H9 (cell line): ENCODE data around the gene PTTG1IP. TPM values are rescaled to one million over a fixed set of nuclear protein-coding genes. Genes with fewer than 3 reads are reported as not detected.

Experiments
- DNase-seq: peaks from one replicate; pipeline ENCODE4 v3.0.0-alpha.2; 2017
- H2AFZ ChIP-seq: one replicate; pipeline ENCODE4 v1.6.1; 2013; ENCODE audit warnings: mild to moderate bottlenecking, low read length, control low read depth, moderate library complexity
- H2AK5ac ChIP-seq: 2 replicates; pipeline ENCODE4 v1.6.1; 2013; ENCODE audit warnings: low read length, control low read depth, mixed read lengths; ENCODE audit not compliant: insufficient read length
- H2BK120ac ChIP-seq: one replicate; pipeline ENCODE4 v1.6.1; 2013; ENCODE audit warnings: low read depth, mild to moderate bottlenecking, low read length, control low read depth, inconsistent platforms; ENCODE audit not compliant: poor library complexity, severe bottlenecking
- H2BK12ac ChIP-seq: 2 replicates; pipeline ENCODE4 v1.6.1; 2013; ENCODE audit warnings: low read length, control low read depth, mixed read lengths, low read depth; ENCODE audit not compliant: insufficient read length
- H2BK15ac ChIP-seq: 2 replicates; pipeline ENCODE4 v1.6.1; 2013; ENCODE audit warnings: low read depth, low read length, control low read depth
- H2BK20ac ChIP-seq: one replicate; pipeline ENCODE4 v1.6.1; 2013; ENCODE audit warnings: low read depth, mild to moderate bottlenecking, low read length, control low read depth, inconsistent platforms; ENCODE audit not compliant: poor library complexity, severe bottlenecking
- H2BK5ac ChIP-seq: 2 replicates; pipeline ENCODE4 v1.6.1; 2013; ENCODE audit warnings: low read length, control low read depth, mixed read lengths; ENCODE audit not compliant: insufficient read length
- H3K14ac ChIP-seq: 2 replicates; pipeline ENCODE4 v1.6.1; 2013; ENCODE audit warnings: low read length, control low read depth; ENCODE audit not compliant: insufficient read depth
- H3K18ac ChIP-seq: 2 replicates; pipeline ENCODE4 v1.6.1; 2013; ENCODE audit warnings: low read depth, mild to moderate bottlenecking, mixed read lengths, low read length, control low read depth; ENCODE audit not compliant: insufficient read length
- H3K23ac ChIP-seq: 2 replicates; pipeline ENCODE4 v1.6.1; 2013; ENCODE audit warnings: low read length, control low read depth, mixed read lengths, low read depth; ENCODE audit not compliant: insufficient read length
- H3K23me2 ChIP-seq: 2 replicates; pipeline ENCODE4 v1.6.1; 2013; ENCODE audit warnings: low read depth, mild to moderate bottlenecking, mixed read lengths, low read length, control low read depth; ENCODE audit not compliant: insufficient read length, poor library complexity, severe bottlenecking
- H3K27ac ChIP-seq: 2 replicates; pipeline ENCODE4 v1.5.1; 2013; ENCODE audit warnings: low read length, control low read depth, mixed read lengths, low read depth; ENCODE audit not compliant: insufficient read length
- H3K27me3 ChIP-seq: 2 replicates; pipeline ENCODE4 v1.6.1; 2013; ENCODE audit warnings: low read length, control low read depth, inconsistent platforms; ENCODE audit not compliant: insufficient read depth
- H3K4ac ChIP-seq: 2 replicates; pipeline ENCODE4 v1.6.1; 2013; ENCODE audit warnings: low read depth, mild to moderate bottlenecking, control low read depth, inconsistent platforms, low read length, moderate library complexity
- H3K4me1 ChIP-seq: 2 replicates; pipeline ENCODE4 v1.6.1; 2013; ENCODE audit warnings: low read length, control low read depth, inconsistent platforms; ENCODE audit not compliant: insufficient read depth
- H3K4me2 ChIP-seq: 2 replicates; pipeline ENCODE4 v1.6.1; 2013; ENCODE audit warnings: low read length, control low read depth, mixed read lengths; ENCODE audit not compliant: insufficient read length, insufficient read depth
- H3K56ac ChIP-seq: 2 replicates; pipeline ENCODE4 v1.6.1; 2013; ENCODE audit warnings: low read depth, mild to moderate bottlenecking, mixed read lengths, low read length, control low read depth; ENCODE audit not compliant: insufficient read length
- H3K79me1 ChIP-seq: 2 replicates; pipeline ENCODE4 v1.6.1; 2013; ENCODE audit warnings: low read depth, mild to moderate bottlenecking, moderate library complexity, low read length, control low read depth, inconsistent platforms; ENCODE audit not compliant: insufficient read depth, poor library complexity, severe bottlenecking
- H3K79me2 ChIP-seq: 2 replicates; pipeline ENCODE4 v1.6.1; 2013; ENCODE audit warnings: low read length, control low read depth, inconsistent platforms; ENCODE audit not compliant: insufficient read depth
- H3K9ac ChIP-seq: 2 replicates; pipeline ENCODE4 v1.6.1; 2013; ENCODE audit warnings: low read length, control low read depth, mixed read lengths; ENCODE audit not compliant: insufficient read length; ENCODE audit errors: extremely low read depth
- H3K9me3 ChIP-seq: one replicate; pipeline ENCODE4 v1.6.1; 2013; ENCODE audit warnings: low read depth, low read length, inconsistent platforms; ENCODE audit not compliant: control insufficient read depth
- H3T11ph ChIP-seq: one replicate; pipeline ENCODE4 v1.6.1; 2013; ENCODE audit warnings: mild to moderate bottlenecking, low read length, control low read depth, inconsistent platforms
- H4K20me1 ChIP-seq: one replicate; pipeline ENCODE4 v1.6.1; 2013; ENCODE audit not compliant: control insufficient read depth, insufficient read length, insufficient read depth
- H4K5ac ChIP-seq: 2 replicates; pipeline ENCODE4 v1.6.1; 2013; ENCODE audit warnings: low read depth, mild to moderate bottlenecking, mixed read lengths, low read length, control low read depth; ENCODE audit not compliant: insufficient read length
- H4K8ac ChIP-seq: replicated peaks from 2 replicates; pipeline ENCODE4 v1.6.1; 2013; ENCODE audit warnings: low read length, control low read depth, mixed read lengths, low read depth; ENCODE audit not compliant: insufficient read length
- H4K91ac ChIP-seq: 2 replicates; pipeline ENCODE4 v1.6.1; 2013; ENCODE audit warnings: low read depth, mild to moderate bottlenecking, moderate library complexity, mixed read lengths, low read length, control low read depth; ENCODE audit not compliant: insufficient read length
- H3K27ac Mint-ChIP-seq, 3 experiments: 2 replicates in 2 of 3; 3 replicates in 1 of 3; pipeline ENCODE4 v1.8.0; 2020 to 2021; ENCODE audit warnings: mixed read lengths in 3 of 3, mild to moderate bottlenecking in 1 of 3, moderate library complexity in 1 of 3
- H3K27me3 Mint-ChIP-seq: 2 replicates; pipeline ENCODE4 v1.8.0; 2021; ENCODE audit warnings: low read depth, mild to moderate bottlenecking, moderate library complexity, mixed read lengths
- H3K36me3 Mint-ChIP-seq, 3 experiments: 2 replicates in 2 of 3; 3 replicates in 1 of 3; pipeline ENCODE4 v1.8.0; 2020 to 2021; ENCODE audit warnings: low read depth in 3 of 3, mixed read lengths in 3 of 3; ENCODE audit not compliant: insufficient read depth in 1 of 3
- H3K4me1 Mint-ChIP-seq, 2 experiments: 2 replicates each; pipeline ENCODE4 v1.8.0; 2020; ENCODE audit warnings: mixed read lengths in 2 of 2
- H3K4me3 Mint-ChIP-seq, 2 experiments: 2 replicates in 1 of 2; 3 replicates in 1 of 2; pipeline ENCODE4 v1.8.0; 2020 to 2021; ENCODE audit warnings: mild to moderate bottlenecking in 2 of 2, mixed read lengths in 2 of 2, moderate library complexity in 1 of 2
- H3K9me3 Mint-ChIP-seq, 2 experiments: 2 replicates in 1 of 2; 3 replicates in 1 of 2; pipeline ENCODE4 v1.8.0; 2020; ENCODE audit warnings: mild to moderate bottlenecking in 2 of 2, mixed read lengths in 2 of 2, moderate library complexity in 1 of 2
- CTCF ChIP-seq: fragments of 200-600 bp; sonication (generic); conservative IDR thresholded peaks from 3 replicates; pipeline ENCODE4 v1.8.0; 2021; ENCODE audit warnings: antibody characterized with exemption, mild to moderate bottlenecking
- WGBS: extraction: QIAGEN DNeasy Blood & Tissue Kit; methylation state at CpG from one replicate; pipeline ENCODE4 v1.1.7; 2013; ENCODE audit warnings: missing lambda C conversion rate, low lambda C conversion rate, mixed read lengths; ENCODE audit not compliant: insufficient read length; ENCODE audit errors: extremely low coverage; 5-methylcytosine and 5-hydroxymethylcytosine counted together
- total RNA-seq: library from RNA; stranded (reverse); gene quantifications from 2 replicates; pipeline ENCODE4 v1.2.1, GENCODE V29; 2021

PTTG1IP gene
- total RNA-seq, 1 experiment from 2014 or later: 107 TPM

GRCh38 chr21:44876849-44877575 lies 3.5 kb upstream of the PTTG1IP start:
- no peak overlapping the region for H3K23ac ChIP-seq
- no peaks in the 10 kb centered on the region for H4K20me1 ChIP-seq
- no peaks in the 10 kb centered on the region for H3K9me3 ChIP-seq
- WGBS: no CpG with 5 or more reads among the region's 12 CpGs
- H2BK5ac ChIP-seq: no peak overlapping the region
- no peak overlapping the region for H2BK12ac ChIP-seq
- Mint-ChIP-seq H3K27ac (no peak overlapping the region), H3K9me3 (no peaks in the 10 kb centered on the region), H3K36me3 (peaks cover 0 to 5% (median 0%) of the 10 kb centered on the region in 3 experiments; a peak in 4 of 7 replicates), H3K4me3 (no peak overlapping the region), H3K4me1 (peaks cover 8 to 10% of the 10 kb centered on the region in 2 experiments), H3K27me3 (peaks cover 38% of the 10 kb centered on the region)
- H2BK20ac ChIP-seq: no peak overlapping the region
- H3K27me3 ChIP-seq: no peaks in the 10 kb centered on the region; the same call in 1 of the 2 replicates
- H3K4ac ChIP-seq: no peak overlapping the region
- no peak overlapping the region for H3K56ac ChIP-seq
- no peak overlapping the region for H3K14ac ChIP-seq
- TF ChIP-seq CTCF: no peak
- no peak overlapping the region for H3T11ph ChIP-seq
- H3K27ac ChIP-seq: no peak overlapping the region
- no peak overlapping the region for H3K4me2 ChIP-seq
- peaks cover 21% of the 10 kb centered on the region for H3K23me2 ChIP-seq
- peaks cover 8% of the 10 kb centered on the region for H3K79me2 ChIP-seq
- no peak overlapping the region for H4K8ac ChIP-seq
- no peak overlapping the region for H2BK15ac ChIP-seq
- H3K79me1 ChIP-seq: peaks cover 8% of the 10 kb centered on the region
- DNase-seq: no peak
- H4K91ac ChIP-seq: no peak overlapping the region
- H2AK5ac ChIP-seq: no peak overlapping the region
- no peak overlapping the region for H3K9ac ChIP-seq
- H3K4me1 ChIP-seq: peaks cover 4% of the 10 kb centered on the region
- H2AFZ ChIP-seq: no peak overlapping the region
- H4K5ac ChIP-seq: no peak overlapping the region
- no peak overlapping the region for H3K18ac ChIP-seq
- no peak overlapping the region for H2BK120ac ChIP-seq
